PC-3 (cell line): ENCODE data around the gene C19orf12. TPM values are rescaled to one million over a fixed set of nuclear protein-coding genes. Genes with fewer than 3 reads are reported as not detected.

Experiments
- ATAC-seq: fragments of 200-7000 bp; cut with Tn5 transposase; 2 replicates; pipeline ENCODE4 v1.9.1; 2020; ENCODE audit warnings: mild to moderate bottlenecking, moderate library complexity
- BruUV-seq: library from RNA; stranded (reverse); fragments of 400-500 nt; replicated peaks from 2 replicates; lab custom pipeline; 2021; lab: Mats Ljungman, UMichigan
- CTCF ChIA-PET: fragments of 300-600 bp; sonication (Branson Sonifier 250); formaldehyde crosslinking; loops from one replicate; lab custom pipeline; 2022; ENCODE audit warnings: antibody characterized with exemption; lab: Charles Lee
- POLR2A ChIA-PET: fragments of 300-600 bp; sonication (Branson Sonifier 250); formaldehyde crosslinking; loops from one replicate; lab custom pipeline; 2022; ENCODE audit warnings: antibody characterized with exemption; ENCODE audit not compliant: unreplicated experiment; lab: Charles Lee
- DNase-seq: peaks from one replicate; pipeline ENCODE4 v3.0.0-alpha.2; 2015
- H2AFZ ChIP-seq: fragments of 300-600 bp; sonication (generic); 2 replicates; pipeline ENCODE4 v1.6.0; 2016; ENCODE audit warnings: antibody characterized with exemption, low read length
- H3F3A ChIP-seq: fragments of 300-600 bp; sonication (generic); one replicate; pipeline ENCODE4 v1.6.0; 2017; ENCODE audit warnings: antibody characterized with exemption, low read length, control low read depth, mild to moderate bottlenecking; ENCODE audit not compliant: unreplicated experiment
- H3K27ac ChIP-seq: fragments of 300-600 bp; sonication (generic); 2 replicates; pipeline ENCODE4 v1.5.1; 2016; ENCODE audit warnings: mild to moderate bottlenecking, low read length
- H3K27me3 ChIP-seq: fragments of 300-600 bp; sonication (generic); 2 replicates; pipeline ENCODE4 v1.6.1; 2016; ENCODE audit warnings: low read length, mixed read lengths
- H3K36me3 ChIP-seq: fragments of 300-600 bp; sonication (generic); 2 replicates; pipeline ENCODE4 v1.6.1; 2016; ENCODE audit warnings: low read depth, mixed run types, low read length, mixed read lengths
- H3K4me1 ChIP-seq: fragments of 300-600 bp; sonication (generic); 2 replicates; pipeline ENCODE4 v1.5.1; 2016; ENCODE audit warnings: low read length; ENCODE audit not compliant: insufficient read depth
- H3K4me2 ChIP-seq: fragments of 300-600 bp; sonication (generic); 2 replicates; pipeline ENCODE4 v1.6.0; 2016; ENCODE audit warnings: low read length
- H3K4me3 ChIP-seq: fragments of 300-600 bp; sonication (generic); 2 replicates; pipeline ENCODE4 v1.5.1; 2016; ENCODE audit warnings: mild to moderate bottlenecking, low read length, mixed read lengths
- H3K79me2 ChIP-seq: fragments of 300-600 bp; sonication (generic); 2 replicates; pipeline ENCODE4 v1.6.1; 2017; ENCODE audit warnings: low read length, mixed read lengths
- H3K9ac ChIP-seq: fragments of 300-600 bp; sonication (generic); 2 replicates; pipeline ENCODE4 v1.6.0; 2016; ENCODE audit warnings: mild to moderate bottlenecking, low read length
- H3K9me2 ChIP-seq: fragments of 300-600 bp; sonication (generic); replicated peaks from 2 replicates; pipeline ENCODE4 v1.6.1; 2016; ENCODE audit warnings: mixed run types, low read length, mixed read lengths
- H3K9me3 ChIP-seq: fragments of 300-600 bp; sonication (generic); 2 replicates; pipeline ENCODE4 v1.6.1; 2016; ENCODE audit warnings: low read length, mixed read lengths
- H4K20me1 ChIP-seq: fragments of 300-600 bp; sonication (generic); 2 replicates; pipeline ENCODE4 v1.6.1; 2016; ENCODE audit warnings: low read length, mixed read lengths
- EZH2 ChIP-seq: fragments of 300-600 bp; sonication (generic); IDR thresholded peaks from one replicate; pipeline ENCODE4 v1.6.1; 2017; ENCODE audit warnings: antibody characterized with exemption, mild to moderate bottlenecking, low read length; ENCODE audit not compliant: unreplicated experiment
- EZH2phosphoT487 ChIP-seq: fragments of 300-600 bp; sonication (generic); IDR thresholded peaks from 2 replicates; pipeline ENCODE4 v1.6.1; 2018; ENCODE audit warnings: mild to moderate bottlenecking, antibody characterized with exemption, low read length, borderline replicate concordance
- intact Hi-C: fragments of 100-400 bp; cut with micrococcal nuclease; formaldehyde crosslinking; loops from 2 replicates; pipeline ENCODE4 v1.9.0; 2023
- total RNA-seq: library from RNA; depleted of rRNA; stranded (reverse); fragments of >200 nt; gene quantifications from 2 replicates; pipeline ENCODE4 v1.2.3, GENCODE V29; 2014
- TF ChIP-seq, protein P1 (sequence below): fragments of 300-600 bp; sonication (generic); conservative IDR thresholded peaks from 2 replicates; pipeline ENCODE4 v1.5.1; 2017; ENCODE audit warnings: antibody characterized with exemption, low read depth, mild to moderate bottlenecking, low read length

C19orf12 gene
- total RNA-seq, 1 experiment from 2014 or later, result 11.8 TPM

DNA sequence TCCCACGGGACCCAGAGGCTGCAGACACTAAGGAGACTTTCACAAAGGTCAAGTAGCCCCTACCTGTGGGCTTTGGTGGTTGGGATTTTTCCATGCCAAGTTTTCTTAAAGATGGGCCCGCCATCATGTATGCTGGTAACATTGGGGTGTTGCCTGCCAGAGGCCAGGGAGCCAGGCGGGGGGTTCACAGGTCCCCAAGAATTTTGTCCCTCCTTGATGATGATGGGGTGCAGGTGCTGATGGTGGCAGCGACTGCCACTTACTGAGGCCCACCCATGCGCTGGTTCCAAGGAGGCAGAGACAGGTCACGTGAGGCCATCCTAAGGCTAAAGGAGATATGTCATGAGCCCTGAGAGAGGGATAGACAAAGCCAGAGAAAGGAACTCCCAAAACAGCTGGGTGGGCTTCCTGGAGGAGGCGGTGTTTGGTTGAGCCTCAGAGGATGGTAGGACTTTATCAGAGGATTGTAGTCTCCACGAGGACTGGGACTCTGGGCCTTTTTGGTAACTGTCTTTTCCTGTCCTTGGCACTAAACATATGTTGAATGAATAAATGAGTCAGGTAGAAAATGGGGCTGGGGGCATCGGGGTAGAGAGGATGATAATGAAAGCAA, 35.4 kb downstream of the C19orf12 start:
- intact Hi-C loops, result no loop called here
- POLR2A ChIA-PET, result no interaction called here

DNA sequence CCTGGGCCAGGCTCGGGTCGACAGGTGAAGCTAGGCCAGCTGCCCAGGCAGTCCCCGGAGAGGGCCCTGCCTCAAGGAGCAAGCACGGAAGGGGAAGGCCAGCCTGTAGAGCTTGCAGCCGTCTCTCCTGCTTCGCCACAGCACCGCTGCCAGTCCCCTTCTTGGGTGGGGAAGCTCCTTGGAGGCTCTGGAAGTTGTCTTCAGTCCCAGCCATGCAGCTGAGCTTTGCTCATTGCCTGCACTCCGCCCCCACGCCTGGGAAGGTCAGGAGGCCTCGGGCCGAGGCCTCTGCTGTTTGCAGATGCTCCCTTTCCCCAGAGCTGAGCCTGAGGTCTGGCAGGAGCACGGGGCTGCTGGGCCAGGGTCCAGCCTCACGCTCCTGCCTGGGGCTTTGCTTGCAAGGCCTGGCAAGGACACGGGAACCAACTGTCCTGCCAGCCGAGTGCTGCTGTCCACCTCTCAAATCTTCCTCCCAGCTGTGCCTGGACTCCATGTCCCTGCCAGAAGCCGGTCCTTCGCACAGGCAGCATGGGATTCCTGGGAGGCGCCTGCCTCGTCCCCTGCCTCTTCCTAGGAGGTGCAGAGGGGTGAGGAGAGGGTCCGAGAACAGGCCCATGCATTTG, 36.5 kb downstream of the C19orf12 start:
- no peak for ATAC-seq
- H2AFZ ChIP-seq, result no peak overlapping the region

More for the DNA sequence above, 35.4 kb downstream of the C19orf12 start:
- Histone ChIP-seq H3K4me2 (no peak overlapping the region), H3K36me3 (no peaks in the 10 kb centered on the region), H2AFZ (no peak overlapping the region), H3K27ac (no peak overlapping the region), H4K20me1 (no peaks in the 10 kb centered on the region), H3K4me1 (no peaks in the 10 kb centered on the region), H3K79me2 (no peaks in the 10 kb centered on the region), H3F3A (no peaks in the 10 kb centered on the region), H3K4me3 (no peak overlapping the region), H3K9me3 (no peaks in the 10 kb centered on the region), H3K9me2 (no peaks in the 10 kb centered on the region), H3K9ac (no peak overlapping the region), H3K27me3 (no peaks in the 10 kb centered on the region)
- ATAC-seq, result no peak
- BruUV-seq, result no TSS peak
- TF ChIP-seq EZH2phosphoT487, result no peak
- TF ChIP-seq EZH2, result no peak
- TF ChIP-seq, protein P1, sequence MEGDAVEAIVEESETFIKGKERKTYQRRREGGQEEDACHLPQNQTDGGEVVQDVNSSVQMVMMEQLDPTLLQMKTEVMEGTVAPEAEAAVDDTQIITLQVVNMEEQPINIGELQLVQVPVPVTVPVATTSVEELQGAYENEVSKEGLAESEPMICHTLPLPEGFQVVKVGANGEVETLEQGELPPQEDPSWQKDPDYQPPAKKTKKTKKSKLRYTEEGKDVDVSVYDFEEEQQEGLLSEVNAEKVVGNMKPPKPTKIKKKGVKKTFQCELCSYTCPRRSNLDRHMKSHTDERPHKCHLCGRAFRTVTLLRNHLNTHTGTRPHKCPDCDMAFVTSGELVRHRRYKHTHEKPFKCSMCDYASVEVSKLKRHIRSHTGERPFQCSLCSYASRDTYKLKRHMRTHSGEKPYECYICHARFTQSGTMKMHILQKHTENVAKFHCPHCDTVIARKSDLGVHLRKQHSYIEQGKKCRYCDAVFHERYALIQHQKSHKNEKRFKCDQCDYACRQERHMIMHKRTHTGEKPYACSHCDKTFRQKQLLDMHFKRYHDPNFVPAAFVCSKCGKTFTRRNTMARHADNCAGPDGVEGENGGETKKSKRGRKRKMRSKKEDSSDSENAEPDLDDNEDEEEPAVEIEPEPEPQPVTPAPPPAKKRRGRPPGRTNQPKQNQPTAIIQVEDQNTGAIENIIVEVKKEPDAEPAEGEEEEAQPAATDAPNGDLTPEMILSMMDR, result no peak
- DNase-seq, result no peak
- CTCF ChIA-PET, result no interaction called here

More for the DNA sequence above, 36.5 kb downstream of the C19orf12 start:
- Histone ChIP-seq H3K79me2 (no peaks in the 10 kb centered on the region), H3K4me1 (no peaks in the 10 kb centered on the region), H3K9me3 (no peaks in the 10 kb centered on the region), H3K9ac (no peak overlapping the region), H3K4me3 (no peak overlapping the region), H4K20me1 (no peaks in the 10 kb centered on the region), H3K27me3 (no peaks in the 10 kb centered on the region), H3K27ac (no peak overlapping the region), H3K9me2 (no peaks in the 10 kb centered on the region), H3K4me2 (no peak overlapping the region), H3F3A (no peaks in the 10 kb centered on the region), H3K36me3 (no peaks in the 10 kb centered on the region)
- no peak for DNase-seq
- BruUV-seq, result no TSS peak
- TF ChIP-seq, protein P1, result no peak
- no peak for TF ChIP-seq EZH2phosphoT487
- no peak for TF ChIP-seq EZH2
- CTCF ChIA-PET, result no interaction called here
- intact Hi-C loops, result no loop called here
- POLR2A ChIA-PET, result no interaction called here
